GM04504 (cell line): ENCODE results near the gene NPEPPS.

Experiments used
- DNase-seq: peaks from one replicate; pipeline ENCODE4 v3.0.0-alpha.2; 2012; ENCODE audit warnings: low read depth

Gene NPEPPS

DNA sequence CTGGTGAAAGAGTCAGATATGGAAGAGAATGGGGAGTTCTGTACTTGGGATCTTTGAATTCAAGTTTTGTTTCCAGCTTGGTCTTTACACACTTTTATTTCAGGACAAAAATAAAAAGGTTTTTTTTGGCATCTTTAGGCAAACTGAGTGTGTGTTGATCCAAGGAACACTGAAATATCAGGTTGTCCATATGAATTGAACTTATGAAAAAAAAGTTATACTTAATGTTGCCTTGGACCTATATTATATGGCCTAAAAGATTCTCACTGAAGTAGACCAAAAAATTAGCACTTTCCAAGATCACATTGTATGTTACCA is 133.7 kb downstream of the NPEPPS start:
- DNase-seq: no peak

DNA sequence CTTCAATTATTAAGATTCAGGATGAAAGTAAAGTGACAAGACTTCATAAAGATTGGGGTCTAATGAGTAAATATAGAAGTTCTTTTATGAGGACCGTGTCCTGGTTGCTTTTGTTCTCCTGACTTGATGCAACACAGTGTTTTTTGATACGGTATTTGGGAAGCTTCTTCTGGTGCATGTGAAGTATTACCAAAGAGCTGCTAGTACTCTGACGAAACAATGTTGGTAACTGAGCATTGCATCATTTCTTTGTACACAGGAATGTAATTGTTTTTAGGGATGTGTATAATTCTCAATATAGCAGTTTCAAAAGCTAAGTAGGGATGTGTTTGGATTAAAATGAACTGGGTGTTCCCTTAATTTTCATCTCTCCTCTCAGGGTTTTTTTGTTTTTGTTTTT is 134.7 kb downstream of the NPEPPS start:
- DNase-seq: no peak

DNA sequence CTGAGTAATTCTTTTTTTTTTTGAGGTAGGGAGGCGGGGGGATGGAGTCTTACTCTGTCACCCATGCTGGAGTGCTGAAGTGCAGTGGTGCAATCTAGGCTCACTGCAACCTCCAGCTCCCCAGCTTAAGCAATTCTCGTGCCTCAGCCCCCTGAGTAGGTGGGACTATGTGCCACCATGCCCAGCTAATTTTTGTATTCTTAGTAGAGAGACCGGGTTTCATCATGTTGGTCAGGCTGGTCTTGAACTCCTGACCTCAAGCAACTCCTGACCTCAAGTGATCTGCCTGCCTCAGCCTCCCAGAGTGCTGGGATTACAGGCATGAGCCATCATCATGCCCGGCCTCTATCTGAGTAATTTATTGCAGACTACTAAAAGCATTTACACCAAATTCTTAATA is 138.2 kb downstream of the NPEPPS start:
- no peak for DNase-seq

DNA sequence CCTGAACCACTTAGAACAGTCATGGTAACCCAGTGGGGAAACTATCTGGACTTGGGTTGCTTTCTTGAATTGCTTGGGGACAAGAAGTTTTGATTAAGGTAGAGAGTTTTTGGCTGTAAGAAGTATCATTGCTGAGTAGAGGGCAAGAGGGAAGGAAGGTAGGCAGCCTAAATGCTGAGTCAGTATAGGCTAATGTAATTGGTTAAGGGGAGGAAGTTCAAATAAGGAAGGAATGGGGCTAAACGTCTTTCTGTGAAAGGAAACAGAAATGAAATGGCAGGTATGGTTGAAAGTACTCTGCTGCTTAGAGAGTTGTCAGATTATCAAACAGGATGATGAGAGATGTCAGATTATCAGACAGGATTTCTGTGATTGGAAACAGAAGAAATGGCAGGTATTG is 139.2 kb downstream of the NPEPPS start:
- DNase-seq: no peak
